GM18909 (cell line): ENCODE data around the gene PPP1R15B.
"Not testable (repeated sequence)": the region's sequence is repeated elsewhere in the genome, so short reads cannot be mapped to it uniquely, and the experiment has no call there.

Source experiments
- ATAC-seq: cut with Tn5 transposase; IDR thresholded peaks from one replicate; pipeline ENCODE4 v1.9.1; 2021; ENCODE audit warnings: mild to moderate bottlenecking; ENCODE audit not compliant: unreplicated experiment, poor library complexity

The PPP1R15B gene

GRCh38 chr1:204422061-204422705, 10.6 kb upstream of the PPP1R15B start:
- not testable (repeated sequence) for ATAC-seq

GRCh38 chr1:204421441-204421840, 9.8 kb upstream of the PPP1R15B start:
- no peak for ATAC-seq

DNA sequence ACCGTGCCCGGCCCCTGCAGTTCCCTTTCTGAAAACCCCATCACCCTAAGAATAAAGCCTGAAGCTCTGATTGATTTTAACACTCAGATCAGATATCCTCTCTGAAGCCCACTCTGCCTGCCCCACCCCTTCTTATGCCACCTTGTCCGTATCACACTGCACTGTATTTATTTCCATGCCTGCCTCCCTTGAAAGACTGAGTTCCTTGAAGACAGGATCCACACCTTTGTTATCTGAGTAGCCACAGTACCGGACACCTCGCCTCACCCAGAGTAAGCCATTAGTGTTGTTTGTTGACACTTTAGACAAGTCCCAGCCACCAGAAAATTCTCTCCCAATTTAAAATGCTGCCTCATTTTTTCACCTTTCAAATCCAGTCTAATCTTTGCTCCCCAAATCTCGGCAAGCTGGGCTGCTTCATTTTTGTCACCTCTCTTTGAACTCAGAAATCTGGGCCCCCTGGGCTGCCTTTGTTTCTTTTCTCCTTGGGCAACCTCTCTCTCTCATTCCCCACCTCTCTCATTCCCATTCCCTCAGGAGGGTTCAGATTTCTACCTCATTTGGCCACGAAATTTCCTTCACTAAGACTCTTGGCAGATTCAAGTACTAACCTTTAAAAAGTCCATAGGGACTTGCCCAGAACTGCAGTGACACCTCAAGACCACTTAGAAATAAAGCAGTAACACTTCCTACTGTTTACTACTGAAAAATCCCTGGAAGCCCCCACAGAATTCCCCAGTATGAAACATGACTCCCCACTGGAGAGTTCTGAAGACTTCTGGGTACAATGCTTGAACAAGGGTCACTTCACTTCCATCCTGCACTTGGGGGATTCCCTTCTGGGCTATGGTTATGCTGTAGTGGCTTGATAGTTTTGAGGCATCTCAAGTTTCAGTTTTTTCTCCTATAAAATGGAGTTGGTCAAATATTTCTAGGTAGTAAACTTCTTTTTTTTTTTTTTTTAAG, 8.7 kb upstream of the PPP1R15B start:
- no peak for ATAC-seq

GRCh38 chr1:204419064-204419403, 7.4 kb upstream of the PPP1R15B start:
- ATAC-seq = no peak

DNA sequence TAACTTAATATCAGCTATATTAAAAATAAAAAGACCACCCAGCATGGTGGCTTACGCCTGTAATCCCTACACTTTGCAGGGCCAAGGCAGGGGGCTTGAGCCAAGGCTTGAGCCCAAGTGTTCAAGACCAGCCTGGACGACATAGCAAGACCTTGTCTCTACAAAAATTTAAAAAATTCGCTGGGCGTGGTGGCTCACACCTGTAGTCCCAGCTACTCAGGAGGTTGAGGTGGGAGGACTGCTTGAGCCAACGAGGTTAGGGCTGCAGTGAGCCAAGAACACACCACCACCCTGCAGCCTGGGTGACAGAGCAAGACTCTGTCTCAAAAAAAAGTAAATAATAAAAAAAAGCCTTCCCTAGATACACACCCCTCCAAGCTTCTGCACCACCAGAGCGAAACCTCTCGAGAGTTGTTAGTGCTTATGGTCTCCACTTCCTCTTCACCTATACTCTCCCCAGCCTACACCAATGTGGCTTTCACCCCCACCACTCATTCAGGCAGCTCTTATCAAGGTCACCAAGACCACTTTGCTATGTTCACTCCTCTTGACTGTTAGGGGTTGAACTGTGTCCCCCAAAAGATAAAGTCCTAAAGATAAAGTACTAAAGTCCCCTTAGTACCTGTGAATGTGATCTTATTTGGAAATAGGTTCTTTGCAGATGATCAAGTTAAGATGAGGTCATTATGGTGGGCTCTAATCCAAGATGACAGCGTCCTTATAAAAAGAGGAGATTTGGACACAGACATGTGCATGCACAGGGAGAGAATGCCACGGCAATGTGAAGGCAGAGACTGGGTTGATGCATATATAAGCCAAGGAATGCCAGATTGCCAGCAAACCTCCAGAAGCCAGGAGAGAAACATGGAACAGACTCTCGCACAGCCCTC, 6.8 kb upstream of the PPP1R15B start:
- peak; percentile 58 for ATAC-seq

- no peak for ATAC-seq
These were observed 5.7 kb upstream of the PPP1R15B start for GRCh38 chr1:204417074-204417997.

DNA sequence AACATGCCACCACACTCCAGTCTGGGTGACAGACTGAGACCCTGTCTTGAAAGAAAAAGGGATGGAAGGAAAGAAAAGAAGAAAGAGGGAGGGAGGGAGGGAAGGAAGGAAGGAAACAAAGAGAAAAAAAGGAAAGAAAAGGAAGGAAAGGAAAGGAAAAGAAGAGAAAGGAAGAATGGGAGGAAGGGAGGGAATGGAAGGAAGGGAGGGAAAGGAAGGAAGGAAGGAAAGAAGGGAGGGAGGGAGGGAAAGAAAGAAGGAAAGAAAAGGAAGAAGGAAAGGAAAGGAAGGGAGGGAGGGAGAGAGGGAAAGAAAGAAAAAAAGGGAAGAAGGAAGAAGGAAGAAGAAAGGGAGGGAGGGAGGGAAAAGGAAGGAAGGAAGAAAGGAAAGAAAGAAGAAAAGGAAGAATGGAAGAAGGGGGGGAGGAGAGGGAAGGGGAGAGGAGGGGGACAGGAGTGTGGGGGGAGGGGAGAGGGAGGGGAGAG, 5.0 kb upstream of the PPP1R15B start:
- ATAC-seq = no peak

DNA sequence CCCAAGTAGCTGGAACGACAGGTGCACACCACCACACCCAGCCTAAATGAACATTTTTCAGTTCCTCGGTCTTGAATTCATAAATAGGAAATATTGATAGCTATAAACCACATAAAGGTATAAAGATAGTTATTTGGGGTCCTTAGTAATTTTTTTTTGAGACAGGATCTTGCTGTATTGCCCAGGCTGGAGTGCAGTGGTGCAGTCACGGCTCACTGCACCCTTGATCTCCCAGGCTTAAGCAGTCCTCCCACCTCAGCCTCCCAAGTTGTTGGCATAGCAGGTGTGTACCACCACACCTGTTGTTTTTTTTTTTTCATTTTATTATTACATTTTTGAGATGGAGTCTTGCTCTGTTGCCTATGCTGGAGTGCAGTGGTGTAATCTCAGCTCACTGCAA, 3.7 kb upstream of the PPP1R15B start:
- ATAC-seq = no peak

DNA sequence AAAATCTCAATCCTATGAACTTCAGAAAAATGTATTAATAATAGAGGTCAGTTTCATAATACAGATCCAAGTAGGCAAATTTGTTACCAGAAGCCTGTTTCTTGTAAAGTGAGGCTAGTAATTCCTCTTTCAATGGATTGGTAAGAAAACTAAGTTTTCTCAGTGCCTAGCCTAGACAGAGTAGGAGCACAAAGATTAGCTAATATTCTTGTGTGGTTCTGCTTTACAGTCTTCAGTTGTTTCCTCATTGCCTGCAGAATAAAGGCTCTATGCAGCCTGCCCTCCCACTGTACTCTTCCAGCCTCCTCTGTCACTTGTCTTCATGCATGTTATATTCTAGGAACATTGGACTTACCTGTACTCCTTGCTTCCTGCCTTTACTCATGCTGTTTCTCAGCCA, 2.4 kb upstream of the PPP1R15B start:
- ATAC-seq = no peak

- no peak for ATAC-seq
These were observed 1.5 kb upstream of the PPP1R15B start for GRCh38 chr1:204413170-204413535.

DNA sequence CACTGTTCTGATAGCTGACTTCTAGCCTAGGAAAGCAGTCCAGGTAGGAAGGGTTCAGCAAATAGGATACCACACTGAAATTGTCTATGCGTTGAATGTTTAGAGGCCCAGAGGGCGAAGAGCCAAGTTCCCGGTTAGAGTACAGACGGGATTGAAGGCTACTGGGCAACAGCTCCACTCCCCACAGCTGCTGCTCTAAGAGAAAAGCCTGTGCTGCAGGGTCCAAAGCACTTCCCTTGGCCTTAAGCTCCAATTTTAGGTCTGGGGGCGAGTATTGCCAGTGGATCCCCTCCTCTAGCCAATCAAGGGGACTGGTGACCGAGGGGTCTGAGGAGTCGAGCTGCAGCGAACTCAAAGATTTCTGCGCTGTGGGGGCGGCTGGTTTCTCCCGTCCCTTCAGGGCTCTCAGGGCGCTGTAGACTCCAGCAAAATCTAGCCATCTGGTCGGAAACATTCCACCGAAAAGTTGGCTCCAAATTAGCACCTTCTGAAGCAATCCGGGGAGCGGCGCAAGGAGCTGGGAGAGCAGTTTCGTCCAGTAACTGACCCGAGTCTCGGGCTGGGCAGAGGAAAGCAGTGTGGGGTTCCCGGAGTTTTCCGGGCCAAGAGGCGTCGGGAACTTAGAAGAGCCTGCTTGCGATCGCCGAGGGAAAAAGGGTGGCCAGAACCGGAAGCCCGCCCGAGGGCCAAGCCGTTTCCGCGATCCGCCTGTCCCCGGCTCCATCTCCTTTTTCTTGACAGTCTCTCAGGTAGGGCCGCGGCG, 748 bp downstream of the PPP1R15B start:
- ATAC-seq = peak; percentile 21

GRCh38 chr1:204409836-204410687, 1.6 kb downstream of the PPP1R15B start:
- ATAC-seq = no peak

DNA sequence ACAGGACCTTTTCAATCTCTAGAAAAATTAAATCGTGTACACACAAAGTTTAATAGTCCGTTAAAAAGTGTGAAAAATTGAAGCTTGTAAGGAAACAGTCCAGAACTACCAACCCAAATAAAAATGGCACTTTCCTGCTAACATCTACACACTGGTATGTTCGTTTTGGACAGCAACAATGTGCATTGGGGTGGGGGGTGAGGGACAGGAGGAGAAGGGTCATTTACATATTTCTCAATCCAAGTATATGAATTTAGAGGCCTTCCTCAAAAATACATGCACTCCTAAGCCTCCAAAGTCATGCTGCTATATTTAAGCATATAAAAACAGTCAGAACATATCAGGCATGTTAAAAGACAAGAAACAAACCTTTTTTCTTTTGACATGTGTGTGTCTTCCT, 2.5 kb downstream of the PPP1R15B start:
- ATAC-seq = no peak

- ATAC-seq = no peak
These were observed 3.0 kb downstream of the PPP1R15B start for GRCh38 chr1:204408602-204409001.

DNA sequence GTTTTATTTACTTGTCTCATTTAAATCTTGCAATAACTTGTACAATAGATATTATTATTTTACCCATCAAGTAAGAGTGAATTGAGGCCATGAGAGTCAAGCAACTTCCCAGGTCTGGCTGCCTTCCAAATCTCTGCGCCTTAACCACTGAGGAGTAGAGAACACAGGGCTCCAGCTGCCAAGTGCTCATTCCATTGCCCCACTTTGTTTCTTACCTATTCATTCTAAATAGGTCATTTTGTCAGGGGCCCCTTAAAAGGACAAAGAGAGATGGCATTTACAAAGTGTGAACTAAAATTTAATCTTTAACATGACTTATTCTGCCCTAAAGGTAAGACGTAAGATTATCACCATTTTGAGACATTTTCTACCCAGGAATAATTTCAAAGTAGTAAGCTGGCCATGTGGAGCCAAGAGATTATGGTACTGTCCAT, 3.5 kb downstream of the PPP1R15B start:
- ATAC-seq = no peak

DNA sequence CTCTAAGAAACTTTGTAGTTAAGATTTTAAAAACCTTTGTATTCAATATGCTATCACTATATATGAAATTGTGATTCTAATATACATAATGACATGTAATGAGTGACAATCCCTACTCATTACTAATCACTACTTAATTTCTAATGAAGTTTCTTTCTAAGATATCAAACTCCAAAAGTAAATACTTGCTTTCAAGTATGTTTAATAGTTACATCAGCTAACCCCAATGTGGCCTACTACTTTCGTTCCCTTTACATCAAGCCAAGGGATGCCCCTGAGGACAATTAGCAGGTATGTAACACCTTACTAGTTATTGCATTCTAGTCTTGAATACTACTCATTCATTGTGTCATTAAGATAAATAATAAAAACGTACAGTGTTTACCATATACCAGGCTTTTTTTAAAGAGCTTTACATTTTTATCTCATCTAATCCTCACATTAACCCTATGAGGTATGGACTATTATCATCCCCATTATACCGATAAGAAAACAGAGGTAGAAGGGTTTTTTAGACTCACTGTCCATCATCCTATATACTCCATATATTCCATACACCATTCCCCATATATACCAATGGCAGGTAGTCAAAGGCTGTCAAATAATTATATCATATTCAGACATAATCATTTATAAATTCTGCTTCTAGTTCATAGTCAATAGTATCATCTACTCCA, 4.2 kb downstream of the PPP1R15B start:
- no peak for ATAC-seq

DNA sequence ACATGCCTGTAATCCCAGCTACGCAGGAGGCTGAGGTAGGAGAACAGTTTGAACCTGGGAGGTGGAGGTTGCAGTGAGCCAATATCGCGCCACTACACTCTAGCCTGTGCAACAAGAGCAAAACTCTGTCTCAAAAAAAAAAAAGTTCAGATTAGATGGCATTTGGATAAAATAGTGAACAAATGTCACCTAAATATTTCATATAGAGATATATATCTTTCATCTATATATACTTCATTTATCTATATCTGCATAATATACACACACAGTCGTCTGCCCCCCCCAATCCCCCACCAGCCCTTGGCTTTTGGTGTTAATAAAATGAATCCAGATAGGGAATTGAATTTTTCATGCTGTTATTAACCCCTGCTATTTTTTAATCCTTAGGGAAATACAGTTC, 5.0 kb downstream of the PPP1R15B start:
- ATAC-seq = no peak
